Retinal pigment epithelial cell (primary cell): Measurements from ENCODE around the gene CLEC2L.

Experiments used
- DNase-seq: peaks from one replicate; pipeline ENCODE4 v3.0.0-alpha.2; 2010; ENCODE audit warnings: low read depth
- H3K4me3 ChIP-seq: 2 replicates; pipeline ENCODE4 v1.5.1; 2011; ENCODE audit warnings: mild to moderate bottlenecking, low read length, control low read depth, moderate library complexity
- TF ChIP-seq, protein P1 (sequence below): conservative IDR thresholded peaks from 2 replicates; pipeline ENCODE4 v1.5.1; 2011; ENCODE audit warnings: low read depth, low read length, control low read depth, inconsistent platforms

The CLEC2L gene

DNA sequence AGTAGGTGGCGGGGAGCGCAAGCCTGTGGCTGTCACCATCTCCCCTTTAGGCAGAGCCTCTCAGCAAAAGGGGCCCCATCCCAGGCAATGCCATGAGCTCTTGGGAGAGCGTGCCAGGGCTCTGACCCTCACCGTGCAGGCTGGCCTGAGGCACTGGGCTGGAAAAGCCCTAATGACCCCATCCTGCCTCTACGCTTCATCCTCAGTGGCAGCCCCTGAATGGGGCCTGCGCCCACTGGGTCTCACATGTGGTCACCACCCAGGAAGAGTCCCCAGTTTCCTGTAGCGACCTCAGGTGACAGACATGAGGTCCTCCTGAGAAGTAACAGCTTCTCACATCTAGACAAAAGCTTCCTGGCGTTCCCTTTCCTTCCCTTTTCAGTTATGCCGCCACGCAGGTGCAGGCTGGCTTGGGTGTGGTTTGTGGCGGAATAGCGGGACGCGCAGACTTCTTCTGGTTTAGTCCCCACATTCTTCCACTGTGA is 59.2 kb downstream of the CLEC2L start:
- H3K4me3 ChIP-seq: no peak overlapping the region
- DNase-seq: no peak
- TF ChIP-seq, protein P1, sequence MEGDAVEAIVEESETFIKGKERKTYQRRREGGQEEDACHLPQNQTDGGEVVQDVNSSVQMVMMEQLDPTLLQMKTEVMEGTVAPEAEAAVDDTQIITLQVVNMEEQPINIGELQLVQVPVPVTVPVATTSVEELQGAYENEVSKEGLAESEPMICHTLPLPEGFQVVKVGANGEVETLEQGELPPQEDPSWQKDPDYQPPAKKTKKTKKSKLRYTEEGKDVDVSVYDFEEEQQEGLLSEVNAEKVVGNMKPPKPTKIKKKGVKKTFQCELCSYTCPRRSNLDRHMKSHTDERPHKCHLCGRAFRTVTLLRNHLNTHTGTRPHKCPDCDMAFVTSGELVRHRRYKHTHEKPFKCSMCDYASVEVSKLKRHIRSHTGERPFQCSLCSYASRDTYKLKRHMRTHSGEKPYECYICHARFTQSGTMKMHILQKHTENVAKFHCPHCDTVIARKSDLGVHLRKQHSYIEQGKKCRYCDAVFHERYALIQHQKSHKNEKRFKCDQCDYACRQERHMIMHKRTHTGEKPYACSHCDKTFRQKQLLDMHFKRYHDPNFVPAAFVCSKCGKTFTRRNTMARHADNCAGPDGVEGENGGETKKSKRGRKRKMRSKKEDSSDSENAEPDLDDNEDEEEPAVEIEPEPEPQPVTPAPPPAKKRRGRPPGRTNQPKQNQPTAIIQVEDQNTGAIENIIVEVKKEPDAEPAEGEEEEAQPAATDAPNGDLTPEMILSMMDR: no peak

DNA sequence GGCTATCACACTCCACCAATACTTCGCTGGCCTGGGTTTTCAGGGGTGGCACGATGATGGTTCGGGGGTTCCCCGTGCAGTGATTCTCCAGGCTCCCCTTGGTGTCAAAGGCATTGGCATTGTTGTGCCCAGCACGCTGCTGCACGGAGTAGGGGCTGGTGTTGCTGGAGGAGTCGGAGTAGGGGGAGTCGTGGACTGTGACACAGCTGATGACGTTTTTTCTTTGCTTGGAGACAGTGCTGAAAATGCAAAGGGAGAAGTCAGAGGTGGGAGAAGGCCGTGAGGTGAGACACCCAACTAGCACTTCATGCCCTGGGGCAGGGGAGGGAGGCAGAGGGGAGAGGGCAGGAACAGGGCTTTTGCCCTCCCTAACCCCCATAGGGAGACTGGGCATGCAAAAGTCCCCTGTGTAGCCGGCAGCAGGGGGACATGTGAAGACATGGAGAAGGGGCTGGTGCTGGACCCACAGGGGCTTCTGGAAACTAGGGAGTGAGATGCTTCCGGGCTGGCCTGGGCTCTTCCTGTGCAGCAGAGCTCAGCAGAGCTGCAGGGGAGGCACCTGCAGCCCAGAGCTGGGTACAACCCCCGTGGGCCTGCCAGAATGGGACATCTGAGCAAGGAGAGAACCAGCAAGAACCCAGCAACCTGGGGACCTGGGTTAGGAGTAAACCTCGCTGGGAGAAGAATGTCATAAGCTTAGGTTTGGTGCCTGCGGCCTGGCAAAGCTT is 60.5 kb downstream of the CLEC2L start:
- no peak overlapping the region for H3K4me3 ChIP-seq
- TF ChIP-seq, protein P1: no peak
- DNase-seq: no peak

- no peak overlapping the region for H3K4me3 ChIP-seq
- no peak for DNase-seq
- TF ChIP-seq, protein P1: no peak
These were observed 61.6 kb downstream of the CLEC2L start for GRCh38 chr7:139585042-139585441.

- DNase-seq: no peak
- no peak overlapping the region for H3K4me3 ChIP-seq
- TF ChIP-seq, protein P1: no peak
These were observed 62.8 kb downstream of the CLEC2L start for GRCh38 chr7:139586286-139586685.

GRCh38 chr7:139587535-139587934 is 64.0 kb downstream of the CLEC2L start:
- no peak overlapping the region for H3K4me3 ChIP-seq
- TF ChIP-seq, protein P1: no peak
- DNase-seq: no peak

DNA sequence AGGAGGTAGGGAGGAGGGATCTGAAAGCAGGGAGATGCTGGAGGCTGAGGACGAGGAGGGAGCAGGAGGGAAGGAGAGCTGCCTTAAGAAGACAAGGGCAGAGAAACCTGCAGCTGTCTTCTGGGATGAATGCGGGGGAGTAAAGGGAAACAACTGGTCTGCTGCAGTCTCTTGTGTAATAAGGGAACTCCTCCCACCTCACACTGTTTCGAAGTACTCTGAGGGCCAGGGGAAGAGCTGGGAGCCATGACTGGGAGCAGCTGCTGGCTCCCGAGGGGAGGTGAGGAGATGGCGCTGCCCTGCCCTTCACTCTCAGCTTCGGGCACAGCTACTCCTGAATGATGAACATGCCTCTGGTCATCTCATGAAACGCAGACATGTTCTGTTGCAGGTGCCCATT is 65.1 kb downstream of the CLEC2L start:
- H3K4me3 ChIP-seq: no peak overlapping the region
- DNase-seq: no peak
- TF ChIP-seq, protein P1: no peak

GRCh38 chr7:139589474-139589873 is 66.0 kb downstream of the CLEC2L start:
- H3K4me3 ChIP-seq: no peak overlapping the region
- no peak for DNase-seq
- TF ChIP-seq, protein P1: no peak
